ENCODE results near the gene NOC4L.

The NOC4L gene

DNA sequence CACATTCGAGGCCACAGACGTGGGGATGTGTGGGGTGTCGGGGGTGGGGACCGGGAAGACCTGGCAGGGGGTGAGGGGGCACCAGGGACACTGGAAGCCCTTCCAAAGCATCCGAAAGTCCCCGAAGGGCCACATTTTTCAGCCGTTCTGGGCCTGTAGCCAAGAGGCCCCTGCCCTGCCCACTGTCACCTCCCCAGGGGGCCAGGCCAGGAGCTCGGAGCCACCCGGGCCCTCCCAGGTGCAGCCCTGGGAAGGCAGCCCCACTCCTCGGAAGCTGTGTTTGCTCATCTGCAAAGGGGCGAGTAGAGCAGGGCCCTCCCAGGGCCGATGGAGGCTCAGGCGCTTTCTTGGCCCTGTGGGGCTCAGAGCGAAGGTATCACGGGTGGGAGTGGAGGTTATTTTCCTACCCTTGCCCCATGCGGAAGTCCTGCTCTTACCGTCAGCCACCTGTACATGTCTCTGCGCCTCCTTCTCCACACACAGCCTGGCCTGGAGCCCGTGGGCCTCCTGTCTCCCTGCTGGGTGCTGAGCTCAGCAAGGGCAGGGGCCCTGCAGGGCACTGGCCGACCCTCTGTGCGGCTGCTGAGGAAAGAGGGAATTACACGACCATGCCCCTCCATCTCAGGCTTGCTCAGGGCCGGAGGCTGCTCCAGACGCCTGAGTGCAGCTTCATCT, 27.2 kb downstream of the NOC4L start:
- DNase-seq: no peak

DNA sequence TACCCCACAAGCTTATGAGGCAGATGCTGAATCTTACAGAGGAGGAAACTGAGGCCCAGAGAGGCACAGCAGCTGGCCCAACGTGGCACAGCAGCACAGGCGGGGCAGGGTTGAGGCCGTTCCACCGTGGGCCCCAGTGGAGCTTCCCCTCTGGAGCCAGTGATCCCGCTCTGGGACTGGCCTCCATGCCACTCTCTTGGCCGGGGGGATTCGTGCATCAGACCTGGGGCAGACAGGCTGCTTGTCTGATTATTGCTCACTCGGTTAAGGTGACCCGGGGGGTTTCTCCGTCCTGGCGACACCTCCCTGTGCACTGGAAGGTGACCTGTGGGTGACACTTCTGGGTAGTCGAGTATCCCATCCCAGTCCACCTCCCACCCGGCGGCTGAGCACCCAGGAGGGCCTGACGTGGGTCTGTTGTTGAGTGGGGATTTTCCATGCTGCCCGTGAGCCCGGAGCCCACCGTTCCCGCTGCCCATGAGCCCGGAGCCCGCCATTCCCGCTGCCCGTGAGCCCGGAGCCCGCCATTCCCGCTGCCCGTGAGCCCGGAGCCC, 27.8 kb downstream of the NOC4L start:
- DNase-seq: no peak

DNA sequence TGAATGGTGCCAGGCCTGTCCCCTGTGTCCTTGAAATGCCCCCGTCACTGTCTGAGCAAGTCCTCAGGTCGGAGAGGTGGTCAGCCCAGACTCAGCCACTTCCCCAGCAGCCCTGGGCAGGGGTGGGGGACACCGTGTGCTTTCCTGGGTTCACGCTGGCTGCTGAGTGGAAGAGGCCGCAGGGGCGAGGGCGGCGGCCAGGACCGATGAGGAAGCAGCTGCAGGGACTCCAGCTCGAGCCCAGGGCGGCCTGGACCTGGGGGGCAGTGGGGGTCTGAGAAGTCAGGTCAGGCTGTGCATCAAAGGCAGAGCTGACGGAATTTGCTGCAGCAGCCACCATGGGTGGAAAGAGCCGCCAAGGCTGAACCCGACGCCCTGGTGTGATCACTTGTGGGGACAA, 28.4 kb downstream of the NOC4L start:
- DNase-seq: no peak

DNA sequence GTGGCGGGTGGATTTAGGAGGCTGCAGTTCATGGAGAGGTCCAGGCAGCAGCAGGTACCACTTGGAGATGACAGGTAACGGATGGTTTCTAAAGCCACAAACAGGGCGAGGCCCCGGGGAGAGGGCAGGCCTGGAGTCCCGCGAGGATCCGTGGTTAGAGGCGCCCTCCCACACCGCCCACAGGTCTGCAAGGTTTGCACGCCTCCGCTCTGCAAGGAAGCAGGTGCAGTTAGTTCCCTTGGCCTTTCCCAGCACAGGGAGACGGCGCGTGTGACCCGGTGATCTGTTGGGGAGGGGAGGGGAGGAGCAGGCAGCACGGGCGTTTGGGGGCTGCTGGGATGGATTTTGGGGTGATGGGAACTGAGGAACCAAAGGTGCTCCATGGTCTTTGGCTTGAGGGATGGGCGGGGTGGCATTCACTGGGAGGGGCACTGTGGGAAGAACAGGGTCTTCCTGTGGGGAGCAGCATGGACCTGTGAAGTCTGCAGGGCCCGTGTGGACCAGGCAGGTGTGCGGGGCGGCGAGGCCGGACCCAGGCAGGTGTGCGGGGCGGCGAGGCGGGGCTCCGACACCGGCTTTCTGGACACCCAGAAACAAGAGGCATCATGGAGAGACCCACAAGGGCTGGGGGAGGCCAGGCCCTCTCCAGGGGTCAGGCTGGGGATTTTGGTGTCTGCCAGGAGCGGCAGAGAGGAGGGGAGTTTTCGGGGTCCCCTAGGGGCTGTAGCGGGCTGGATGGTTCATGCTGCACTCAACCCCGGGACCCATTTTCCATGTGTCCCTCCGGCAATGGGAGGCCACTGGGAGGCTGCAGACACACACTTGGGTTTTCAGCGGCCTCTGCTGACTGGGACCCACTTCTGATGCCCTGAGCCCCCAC, 29.1 kb downstream of the NOC4L start:
- no peak for DNase-seq

DNA sequence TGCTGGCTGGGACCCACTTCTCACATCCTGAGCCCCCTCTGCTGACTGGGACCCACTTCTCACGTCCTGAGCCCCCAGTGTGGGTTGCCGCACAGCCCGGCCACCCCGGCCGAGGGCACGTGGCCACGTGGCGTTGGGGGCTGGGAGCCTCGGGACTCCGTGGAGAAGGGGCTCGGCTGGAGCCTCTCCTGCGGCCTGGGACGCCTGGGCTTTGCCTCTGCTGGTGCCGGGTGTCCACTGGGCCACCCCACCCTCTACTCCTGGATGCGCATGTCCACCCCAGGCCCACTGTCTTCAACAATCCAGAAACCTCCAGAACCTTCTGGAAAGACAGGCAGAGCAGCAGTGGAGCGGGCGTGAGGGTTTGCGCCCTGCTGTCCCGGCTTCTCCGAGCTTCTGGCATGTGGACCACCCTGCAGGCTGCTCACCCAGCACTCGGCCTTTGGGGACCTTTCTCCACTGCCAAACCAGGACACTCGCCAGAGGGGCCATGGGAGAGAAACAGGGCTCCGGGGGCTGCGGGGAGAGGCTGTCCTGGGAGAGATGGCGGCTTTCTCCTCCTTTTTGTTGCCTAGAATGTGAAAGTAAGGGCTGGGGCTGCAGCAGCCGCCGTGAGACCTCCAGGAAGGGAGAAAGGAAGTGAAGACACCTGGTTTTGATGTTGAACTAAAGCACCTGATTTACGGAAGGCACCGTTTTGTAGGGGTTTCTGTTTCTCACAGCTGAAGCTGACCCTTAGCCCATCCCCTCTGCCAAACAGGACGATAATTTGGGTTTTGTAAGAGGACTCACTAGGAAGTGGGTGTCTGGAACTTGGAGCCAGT, 30.0 kb downstream of the NOC4L start:
- DNase-seq: no peak

GRCh38 chr12:132174839-132175490, 30.7 kb downstream of the NOC4L start:
- DNase-seq: no peak

- no peak for DNase-seq
Measured at GRCh38 chr12:132175496-132176384, 31.5 kb downstream of the NOC4L start.

DNA sequence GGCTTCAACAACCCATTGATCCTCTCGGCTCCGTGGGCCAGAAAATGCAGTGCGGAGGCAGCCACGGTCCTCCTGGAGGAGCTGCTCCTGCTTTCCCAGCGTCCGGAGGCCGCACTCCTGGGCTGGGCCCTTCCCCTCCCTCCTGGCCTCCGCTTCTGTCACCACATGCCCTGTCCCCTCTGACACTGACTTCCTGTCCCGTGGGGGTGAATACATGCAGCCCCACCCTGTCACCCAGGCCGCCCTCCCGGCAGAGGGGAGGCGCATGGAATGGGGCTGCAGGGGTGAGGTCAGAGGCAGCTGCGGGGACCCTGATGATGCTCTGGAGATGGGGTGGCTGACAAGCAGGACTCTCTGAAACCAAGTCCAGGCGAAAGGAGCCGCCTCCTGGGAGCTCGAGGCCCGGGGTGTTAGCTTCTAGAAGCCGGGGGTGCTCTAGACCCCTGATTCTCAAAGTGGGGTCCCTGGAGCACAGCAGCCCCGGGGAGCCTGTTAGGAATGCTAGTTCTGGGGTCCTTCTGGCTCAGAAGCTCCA, 32.2 kb downstream of the NOC4L start:
- no peak for DNase-seq

GRCh38 chr12:132176920-132177551, 32.8 kb downstream of the NOC4L start:
- no peak for DNase-seq

- DNase-seq: no peak
Measured at GRCh38 chr12:132178316-132178715, 34.1 kb downstream of the NOC4L start.

DNA sequence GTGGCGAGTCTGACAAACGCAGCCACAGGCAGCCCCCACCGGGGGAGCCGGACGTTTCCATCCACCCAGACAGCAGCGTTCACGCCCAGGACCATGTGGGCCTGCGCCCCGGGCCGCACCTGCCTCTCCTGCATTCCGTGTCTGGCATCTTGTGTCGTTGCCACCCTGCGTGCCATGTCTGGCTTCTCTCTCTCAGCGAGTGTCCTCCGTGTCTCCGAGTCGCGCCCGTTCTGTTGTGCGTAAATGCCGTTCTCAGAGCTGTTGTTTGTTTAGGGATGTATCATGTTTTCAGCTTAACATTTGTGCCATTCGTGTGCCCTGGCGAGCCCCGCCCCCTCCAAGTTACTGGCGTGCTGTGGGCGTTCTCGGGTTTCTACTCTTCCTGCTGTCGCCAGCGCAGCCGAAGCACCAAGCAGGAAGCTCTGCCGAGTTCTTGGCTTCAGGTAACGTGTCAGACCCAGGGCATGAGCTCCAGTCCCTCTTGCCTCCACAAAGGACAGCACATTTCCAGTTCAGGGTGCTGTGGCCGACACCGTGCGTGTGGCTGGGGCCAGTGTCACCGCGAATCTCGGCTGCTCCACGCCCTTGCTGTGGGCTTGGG, 34.6 kb downstream of the NOC4L start:
- DNase-seq: no peak

DNA sequence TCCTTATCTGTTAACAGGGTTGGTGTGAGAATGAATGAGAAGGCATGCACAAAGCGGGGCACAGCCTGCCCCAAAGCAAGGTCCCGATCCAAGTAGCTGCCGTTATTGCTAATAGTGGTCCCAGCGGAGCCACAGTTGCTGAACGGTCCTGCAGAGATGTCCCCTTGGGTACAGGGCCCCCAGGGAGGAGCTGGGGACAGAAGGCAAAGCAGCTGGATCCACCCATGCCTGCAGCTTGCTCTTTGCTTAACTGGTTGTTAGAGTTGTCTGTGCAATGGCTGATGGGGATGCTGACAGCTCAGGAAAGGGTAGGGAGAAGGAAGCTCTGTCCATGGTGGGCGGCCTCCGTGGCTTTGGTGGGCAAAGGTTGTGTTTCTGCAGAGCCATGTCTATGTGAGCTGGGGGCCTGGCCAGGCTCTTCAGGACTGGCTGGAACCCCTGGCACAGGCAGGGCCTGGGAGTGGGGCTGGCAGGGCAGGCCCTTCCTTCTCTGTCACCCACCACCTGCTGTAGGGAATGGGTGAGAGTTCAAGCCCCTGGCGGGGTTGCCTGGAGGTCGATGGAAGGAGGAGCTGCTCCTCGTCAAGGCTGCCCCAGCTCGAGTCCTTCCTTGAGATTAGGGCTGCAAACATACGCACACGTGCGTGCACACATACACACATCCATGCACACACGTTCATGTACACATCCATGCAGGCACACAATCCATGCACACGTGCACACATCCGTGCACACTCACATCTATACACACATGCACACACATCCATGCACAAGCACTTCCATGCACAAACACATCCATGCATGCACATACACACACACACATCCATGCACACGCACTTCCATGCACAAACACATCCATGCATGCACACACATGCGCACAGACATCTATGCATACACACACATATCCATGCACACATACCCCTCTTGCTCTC, 35.4 kb downstream of the NOC4L start:
- no peak for DNase-seq

DNA sequence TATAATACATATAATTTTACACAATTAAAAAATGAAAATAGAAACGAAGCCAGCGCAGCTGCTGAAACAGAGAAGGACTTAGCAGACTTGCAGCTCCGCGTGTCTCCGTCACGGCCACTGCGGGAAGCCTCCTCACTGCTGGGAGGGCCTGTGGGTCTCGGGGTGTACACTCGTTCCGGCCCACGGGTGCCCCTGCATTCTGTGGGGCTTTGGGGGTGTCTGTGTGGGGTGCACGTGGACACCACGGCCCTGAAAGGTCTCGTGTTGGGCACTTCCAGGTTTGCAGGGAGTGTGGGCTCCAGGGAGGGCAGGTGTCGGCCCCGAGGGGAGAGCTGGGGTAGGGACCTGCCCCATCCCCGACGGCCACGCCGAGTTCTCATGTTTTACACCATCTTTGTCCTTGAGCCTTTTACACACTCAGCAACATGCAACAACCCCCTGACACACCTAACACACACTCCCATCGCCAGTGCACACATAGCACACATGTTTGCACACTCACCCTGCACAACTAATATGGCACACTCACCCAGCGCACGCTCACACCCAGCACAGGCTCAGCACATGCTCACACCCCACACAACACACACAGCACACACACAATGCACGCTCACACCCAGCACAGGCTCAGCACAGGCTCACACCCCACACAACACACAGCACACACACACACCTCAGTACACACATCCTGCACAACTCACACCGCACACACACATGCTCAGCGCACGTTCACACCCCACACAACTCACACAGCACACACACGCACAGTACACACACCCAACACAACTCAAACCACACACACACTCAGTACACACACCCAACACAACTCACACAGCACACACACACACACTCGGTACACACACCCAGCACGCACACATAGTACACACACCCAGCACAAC, 36.6 kb downstream of the NOC4L start:
- no peak for DNase-seq

- no peak for DNase-seq
Measured at GRCh38 chr12:132181570-132182200, 37.4 kb downstream of the NOC4L start.

DNA sequence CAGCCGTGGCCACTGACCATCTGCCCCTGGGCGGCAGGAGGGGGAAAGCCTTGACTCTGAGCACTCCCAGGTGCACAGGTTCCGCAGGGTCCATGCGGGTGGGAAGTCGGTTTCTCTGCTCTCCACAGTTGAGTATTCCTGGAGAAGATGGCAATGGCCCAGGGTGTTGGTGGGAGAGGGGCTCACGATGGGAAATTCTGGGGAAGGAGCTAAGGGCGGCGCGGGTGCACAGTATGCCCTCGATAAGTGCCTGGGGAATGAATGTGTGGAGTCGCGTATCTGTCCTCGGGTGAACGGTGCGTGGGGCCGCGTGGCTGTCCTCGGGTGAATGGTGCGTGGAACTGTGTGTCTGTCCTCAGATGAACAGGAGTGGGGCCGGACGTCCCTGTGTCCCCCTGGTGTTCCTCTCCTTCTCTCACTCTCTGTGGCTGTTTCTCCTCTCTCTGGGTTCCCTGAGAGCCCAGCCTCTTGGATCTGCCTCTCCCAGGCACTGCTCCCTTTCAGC, 38.0 kb downstream of the NOC4L start:
- DNase-seq: no peak

- no peak for DNase-seq
Measured at GRCh38 chr12:132182711-132183365, 38.6 kb downstream of the NOC4L start.

GRCh38 chr12:132185705-132186104, 41.4 kb downstream of the NOC4L start:
- no peak for DNase-seq

All from 8988T (cell line).